Natural killer cell (primary cell): ENCODE data around the gene EVI5L. TPM values are rescaled to one million over a fixed set of nuclear protein-coding genes. Genes with fewer than 3 reads are reported as not detected.

Source experiments
- ATAC-seq, 3 donors: fragments of 150-1000 bp in 2 of 3; fragments of 200-7000 bp in 1 of 3; cut with Tn5 transposase; 1 replicate in 1 of 3; 2 replicates in 2 of 3; pipeline ENCODE4 v1.10.0; 2021; ENCODE audit warnings: mild to moderate bottlenecking in 2 of 3, moderate library complexity in 2 of 3
- DNase-seq, 2 donors: peaks; one replicate each; pipeline versions ENCODE4 v3.0.0 to v3.0.0-alpha.2; 2013 to 2021; ENCODE audit warnings: mixed read lengths in 1 of 2
- H3K27ac ChIP-seq: one replicate; pipeline ENCODE4 v1.5.1; 2013; ENCODE audit warnings: mild to moderate bottlenecking, low read length
- H3K27me3 ChIP-seq: one replicate; pipeline ENCODE4 v1.6.1; 2013; ENCODE audit warnings: low read length; ENCODE audit not compliant: control insufficient read depth, insufficient read depth
- H3K36me3 ChIP-seq: one replicate; pipeline ENCODE4 v1.6.1; 2013; ENCODE audit warnings: low read length; ENCODE audit not compliant: control insufficient read depth, insufficient read depth
- H3K4me1 ChIP-seq: one replicate; pipeline ENCODE4 v1.6.1; 2013; ENCODE audit warnings: low read length; ENCODE audit not compliant: control insufficient read depth, insufficient read depth
- H3K4me3 ChIP-seq: one replicate; pipeline ENCODE4 v1.5.1; 2013; ENCODE audit warnings: low read length
- H3K9me3 ChIP-seq: one replicate; pipeline ENCODE4 v1.6.1; 2013; ENCODE audit warnings: low read length; ENCODE audit not compliant: control insufficient read depth, insufficient read depth
- H3K27ac Mint-ChIP-seq, 2 donors: one replicate each; pipeline ENCODE4 v1.8.0; 2022; ENCODE audit warnings: mild to moderate bottlenecking in 2 of 2, mixed read lengths in 2 of 2, moderate library complexity in 1 of 2
- H3K27me3 Mint-ChIP-seq, 2 donors: one replicate each; pipeline ENCODE4 v1.8.0; 2022; ENCODE audit warnings: low read depth in 2 of 2, mixed read lengths in 2 of 2
- H3K36me3 Mint-ChIP-seq: one replicate; pipeline ENCODE4 v1.8.0; 2022; ENCODE audit warnings: mixed read lengths
- H3K4me1 Mint-ChIP-seq, 2 donors: one replicate each; pipeline ENCODE4 v1.8.0; 2022; ENCODE audit warnings: mixed read lengths in 2 of 2
- H3K4me3 Mint-ChIP-seq: one replicate; pipeline ENCODE4 v1.8.0; 2022; ENCODE audit warnings: mild to moderate bottlenecking, moderate library complexity, mixed read lengths
- H3K9me3 Mint-ChIP-seq, 2 donors: one replicate each; pipeline ENCODE4 v1.8.0; 2022; ENCODE audit warnings: mixed read lengths in 2 of 2
- WGBS: methylation state at CpG from one replicate; pipeline ENCODE4 v1.1.7; 2013; ENCODE audit warnings: missing lambda C conversion rate; ENCODE audit not compliant: insufficient coverage; 5-methylcytosine and 5-hydroxymethylcytosine counted together
- intact Hi-C: fragments of 100-400 bp; cut with micrococcal nuclease; formaldehyde crosslinking; loops from one replicate; pipeline ENCODE4 v1.14.2; 2022
- total RNA-seq, 4 donors: library from RNA; stranded (reverse); fragments of 120-200 nt in 1 of 4; gene quantifications; one replicate each; pipeline versions ENCODE4 v1.2.3 to v1.2.4, GENCODE V29; 2013 to 2022
- TF ChIP-seq, protein P1 (sequence below): fragments of 200-600 bp; IDR thresholded peaks from one replicate; pipeline ENCODE4 v1.8.0; 2022; ENCODE audit warnings: antibody characterized with exemption

EVI5L gene
- total RNA-seq, 3 donors from 2014 or later (not counting 1 experiment from before 2014, with no cell fraction given), result 9.6 to 13.5 (median 11.3) TPM

- H3K9me3 Mint-ChIP-seq, result no peaks in the 10 kb centered on the region
- no peaks in the 10 kb centered on the region for H3K9me3 ChIP-seq
- peaks cover 20 to 47% of the 10 kb centered on the region in 2 donors for H3K4me1 Mint-ChIP-seq
- ATAC-seq, result peak; percentile 71 to 87 (median 72)
- no peaks in the 10 kb centered on the region for H3K27me3 ChIP-seq
- under 1% methylated on average over 89 of the region's 89 CpGs for WGBS
- peak within 1 kb of the TSS; percentile 88 for H3K27ac ChIP-seq
- peak within 1 kb of the TSS; percentile 62 for H3K4me3 ChIP-seq
- H3K27ac Mint-ChIP-seq, result peak within 1 kb of the TSS; percentile 95 to 99
- no peaks in the 10 kb centered on the region for H3K36me3 Mint-ChIP-seq
- H3K36me3 ChIP-seq, result peaks cover 9% of the 10 kb centered on the region
- intact Hi-C loops, result loop anchor here (1.0 to 2.0 kb wide), 3 partner anchors 17 to 40 kb away; partner anchors contain the start of genes SNAPC2 and TIMM44
- H3K4me3 Mint-ChIP-seq, result peak within 1 kb of the TSS; percentile 93
- peaks cover 0 to 3% of the 10 kb centered on the region in 2 donors for H3K27me3 Mint-ChIP-seq
- DNase-seq, result peak; percentile 100
- TF ChIP-seq, protein P1, sequence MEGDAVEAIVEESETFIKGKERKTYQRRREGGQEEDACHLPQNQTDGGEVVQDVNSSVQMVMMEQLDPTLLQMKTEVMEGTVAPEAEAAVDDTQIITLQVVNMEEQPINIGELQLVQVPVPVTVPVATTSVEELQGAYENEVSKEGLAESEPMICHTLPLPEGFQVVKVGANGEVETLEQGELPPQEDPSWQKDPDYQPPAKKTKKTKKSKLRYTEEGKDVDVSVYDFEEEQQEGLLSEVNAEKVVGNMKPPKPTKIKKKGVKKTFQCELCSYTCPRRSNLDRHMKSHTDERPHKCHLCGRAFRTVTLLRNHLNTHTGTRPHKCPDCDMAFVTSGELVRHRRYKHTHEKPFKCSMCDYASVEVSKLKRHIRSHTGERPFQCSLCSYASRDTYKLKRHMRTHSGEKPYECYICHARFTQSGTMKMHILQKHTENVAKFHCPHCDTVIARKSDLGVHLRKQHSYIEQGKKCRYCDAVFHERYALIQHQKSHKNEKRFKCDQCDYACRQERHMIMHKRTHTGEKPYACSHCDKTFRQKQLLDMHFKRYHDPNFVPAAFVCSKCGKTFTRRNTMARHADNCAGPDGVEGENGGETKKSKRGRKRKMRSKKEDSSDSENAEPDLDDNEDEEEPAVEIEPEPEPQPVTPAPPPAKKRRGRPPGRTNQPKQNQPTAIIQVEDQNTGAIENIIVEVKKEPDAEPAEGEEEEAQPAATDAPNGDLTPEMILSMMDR, result peak; percentile 57
- peaks cover 32% of the 10 kb centered on the region for H3K4me1 ChIP-seq
These were observed 73.4 kb downstream of the EVI5L start, which contains the start of gene MAP2K7 for GRCh38 chr19:7903244-7904073. MAP2K7 (plus strand) TSS chr19:7903877; CDS start chr19:7903945, 68 bp downstream.

GRCh38 chr19:7904074-7905020 is 74.3 kb downstream of the EVI5L start:
- Histone ChIP-seq H3K27me3 (no peaks in the 10 kb centered on the region), H3K27ac (peak overlapping the region; percentile 88), H3K4me1 (peaks cover 32% of the 10 kb centered on the region), H3K4me3 (peak overlapping the region; percentile 57), H3K9me3 (no peaks in the 10 kb centered on the region), H3K36me3 (peaks cover 12% of the 10 kb centered on the region)
- no peaks in the 10 kb centered on the region for H3K36me3 Mint-ChIP-seq
- peaks cover 0 to 3% of the 10 kb centered on the region in 2 donors for H3K27me3 Mint-ChIP-seq
- peaks cover 20 to 47% of the 10 kb centered on the region in 2 donors for H3K4me1 Mint-ChIP-seq
- no peaks in the 10 kb centered on the region for H3K9me3 Mint-ChIP-seq
- ATAC-seq (peak; percentile 70 to 83 (median 77)), DNase-seq (peak; percentile 90 to 91)
- TF ChIP-seq, protein P1, result no peak
- H3K4me3 Mint-ChIP-seq, result peak overlapping the region; percentile 91
- peak overlapping the region; percentile 95 to 99 for H3K27ac Mint-ChIP-seq
- 11% methylated on average over 66 of the region's 68 CpGs for WGBS
- intact Hi-C loops, result loop anchor here (1.0 kb wide), 1 partner anchor 16 kb away; the partner anchor contains the start of gene SNAPC2

DNA sequence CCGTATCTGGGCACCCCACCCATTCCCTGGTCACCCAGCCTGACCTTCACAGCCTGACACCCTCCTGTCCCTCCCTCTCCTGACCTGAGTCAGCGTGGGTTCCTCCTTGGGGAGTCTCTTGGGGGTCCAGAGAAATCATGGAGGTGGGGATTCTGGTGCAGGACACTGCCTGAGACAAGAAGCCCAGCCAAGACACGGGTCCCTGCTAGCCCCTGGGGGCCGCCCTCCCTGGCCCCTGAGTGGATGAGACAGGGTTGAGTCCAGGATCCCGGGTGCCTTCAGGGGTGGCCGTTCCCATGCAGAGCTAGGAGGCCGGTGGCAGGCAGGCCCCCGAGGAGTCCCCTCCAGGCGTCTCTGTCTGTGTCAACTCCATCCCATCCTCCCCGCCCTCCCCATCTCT is 75.2 kb downstream of the EVI5L start:
- Mint-ChIP-seq H3K9me3 (no peaks in the 10 kb centered on the region), H3K27me3 (peaks cover 0 to 3% of the 10 kb centered on the region in 2 donors), H3K27ac (peak overlapping the region; percentile 95 to 99), H3K4me1 (peaks cover 20 to 47% of the 10 kb centered on the region in 2 donors), H3K4me3 (peak overlapping the region; percentile 91), H3K36me3 (no peaks in the 10 kb centered on the region)
- TF ChIP-seq, protein P1, result no peak
- no peak overlapping the region for H3K4me3 ChIP-seq
- H3K27ac ChIP-seq, result peak overlapping the region; percentile 88
- WGBS, result 92% methylated on average over 10 of the region's 10 CpGs
- intact Hi-C loops, result no loop called here
- peaks cover 15% of the 10 kb centered on the region for H3K36me3 ChIP-seq
- no peaks in the 10 kb centered on the region for H3K9me3 ChIP-seq
- H3K4me1 ChIP-seq, result peaks cover 32% of the 10 kb centered on the region
- DNase-seq (peak; percentile 15 to 21), ATAC-seq (no peak)
- H3K27me3 ChIP-seq, result no peaks in the 10 kb centered on the region
